ENCODE measurements around the gene COQ9. TPM values are rescaled to one million over a fixed set of nuclear protein-coding genes. Genes with fewer than 3 reads are reported as not detected.

COQ9 gene
- total RNA-seq, 4 donors from 2014 or later = 30.6 to 60.5 (median 44.7) TPM

DNA sequence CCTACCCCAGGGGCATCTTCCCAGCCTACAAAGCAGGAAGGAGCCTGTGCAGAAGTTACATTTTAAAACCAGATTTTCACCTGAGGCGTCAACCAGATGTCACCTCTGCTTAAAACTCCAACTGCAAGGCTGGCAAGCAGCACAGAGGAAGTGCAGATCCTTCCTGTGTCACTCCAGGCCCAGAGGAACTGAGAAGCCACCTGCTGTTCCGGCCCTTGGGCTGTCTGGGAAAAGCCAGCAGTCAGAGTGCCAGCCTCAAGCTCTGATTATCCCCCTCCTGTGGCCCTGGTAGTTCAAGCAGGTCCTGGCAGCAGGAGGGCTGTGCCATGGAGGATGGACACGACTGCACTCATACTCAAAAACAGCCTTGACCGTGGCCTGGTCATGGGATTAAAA lies 25.4 kb downstream of the COQ9 start:
- TF ChIP-seq, protein P1, sequence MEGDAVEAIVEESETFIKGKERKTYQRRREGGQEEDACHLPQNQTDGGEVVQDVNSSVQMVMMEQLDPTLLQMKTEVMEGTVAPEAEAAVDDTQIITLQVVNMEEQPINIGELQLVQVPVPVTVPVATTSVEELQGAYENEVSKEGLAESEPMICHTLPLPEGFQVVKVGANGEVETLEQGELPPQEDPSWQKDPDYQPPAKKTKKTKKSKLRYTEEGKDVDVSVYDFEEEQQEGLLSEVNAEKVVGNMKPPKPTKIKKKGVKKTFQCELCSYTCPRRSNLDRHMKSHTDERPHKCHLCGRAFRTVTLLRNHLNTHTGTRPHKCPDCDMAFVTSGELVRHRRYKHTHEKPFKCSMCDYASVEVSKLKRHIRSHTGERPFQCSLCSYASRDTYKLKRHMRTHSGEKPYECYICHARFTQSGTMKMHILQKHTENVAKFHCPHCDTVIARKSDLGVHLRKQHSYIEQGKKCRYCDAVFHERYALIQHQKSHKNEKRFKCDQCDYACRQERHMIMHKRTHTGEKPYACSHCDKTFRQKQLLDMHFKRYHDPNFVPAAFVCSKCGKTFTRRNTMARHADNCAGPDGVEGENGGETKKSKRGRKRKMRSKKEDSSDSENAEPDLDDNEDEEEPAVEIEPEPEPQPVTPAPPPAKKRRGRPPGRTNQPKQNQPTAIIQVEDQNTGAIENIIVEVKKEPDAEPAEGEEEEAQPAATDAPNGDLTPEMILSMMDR (IDR thresholded peaks at IDR 0.05) = no peak
- DNase-seq (ENCODE audit: low spot score) = no peak
- no peak for ATAC-seq (ENCODE audit: low FRiP score)

- TF ChIP-seq, protein P1 (IDR thresholded peaks at IDR 0.05) = no peak
- DNase-seq (ENCODE audit: low spot score) (no peak), ATAC-seq (ENCODE audit: low FRiP score) (no peak)
Observed at GRCh38 chr16:57473176-57473840, 26.0 kb downstream of the COQ9 start.

DNA sequence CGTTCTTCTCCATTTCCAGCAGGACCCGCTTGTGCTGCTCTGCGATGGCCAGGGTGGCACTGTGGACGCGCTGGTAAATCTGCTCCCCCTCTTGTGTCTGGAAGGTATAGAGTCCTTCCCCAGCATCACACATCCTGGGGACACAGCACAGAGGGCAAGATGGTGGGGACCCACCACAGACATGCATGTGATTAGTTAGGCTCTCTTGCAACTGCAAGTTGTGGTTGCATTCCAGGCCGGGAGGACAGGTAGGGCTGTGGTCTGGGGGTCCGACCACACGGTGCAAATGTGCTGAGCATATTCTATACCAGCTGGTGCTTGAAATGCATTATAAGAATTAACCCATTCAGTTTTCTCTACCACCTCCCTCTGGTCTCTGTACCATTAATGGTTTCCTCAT lies 26.6 kb downstream of the COQ9 start:
- ATAC-seq (ENCODE audit: low FRiP score) = no peak
- no peak for DNase-seq (ENCODE audit: low spot score)
- TF ChIP-seq, protein P1 (IDR thresholded peaks at IDR 0.05) = no peak

DNA sequence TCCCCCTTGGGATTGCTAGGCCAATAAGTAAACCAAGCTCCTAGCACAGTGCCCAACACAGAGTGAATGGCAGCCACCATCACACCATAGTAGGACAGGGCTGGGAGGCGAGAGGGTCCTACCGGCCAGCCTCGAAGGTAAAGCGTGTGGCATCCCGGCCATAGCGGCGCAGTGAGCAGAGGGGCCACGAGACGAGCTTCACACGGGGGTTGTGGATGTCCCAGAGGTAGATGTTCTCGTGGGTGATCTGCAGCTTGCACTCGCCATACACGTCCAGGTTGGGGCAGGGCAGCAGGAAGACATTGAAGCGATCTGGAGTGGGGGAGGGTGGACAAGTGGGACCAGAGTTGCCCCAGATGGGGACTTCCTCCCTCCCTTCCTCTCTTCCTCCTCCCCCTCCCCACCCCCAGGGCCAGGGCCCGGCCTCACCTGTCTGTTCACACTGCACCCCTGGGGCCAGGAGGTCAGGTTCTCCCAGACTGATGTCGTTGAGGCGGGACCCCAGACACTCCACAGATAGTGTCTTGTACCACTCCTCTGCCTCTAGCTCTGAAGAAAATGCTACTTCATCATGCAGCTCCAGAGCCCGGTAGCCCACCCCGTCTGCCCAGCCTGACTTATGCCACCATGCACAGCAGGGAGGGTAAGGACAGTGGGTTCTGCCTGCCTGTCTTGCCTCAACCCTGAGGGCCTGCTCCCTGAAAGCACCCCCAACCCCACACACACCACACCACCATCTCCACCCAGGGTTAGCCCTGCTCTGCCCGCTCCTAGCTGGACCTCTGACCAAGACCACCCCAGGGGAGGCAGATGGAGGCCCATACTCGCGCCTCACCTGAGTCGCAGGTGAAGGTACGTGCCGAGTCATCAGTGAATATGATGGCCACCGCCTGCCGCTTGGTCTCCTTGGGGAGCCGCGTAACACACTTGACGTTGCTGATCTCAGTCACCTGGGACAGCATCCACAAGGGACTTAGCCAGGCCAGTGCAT lies 27.7 kb downstream of the COQ9 start:
- TF ChIP-seq, protein P1 (IDR thresholded peaks at IDR 0.05) = no peak
- DNase-seq (ENCODE audit: low spot score) (no peak), ATAC-seq (ENCODE audit: low FRiP score) (no peak)

DNA sequence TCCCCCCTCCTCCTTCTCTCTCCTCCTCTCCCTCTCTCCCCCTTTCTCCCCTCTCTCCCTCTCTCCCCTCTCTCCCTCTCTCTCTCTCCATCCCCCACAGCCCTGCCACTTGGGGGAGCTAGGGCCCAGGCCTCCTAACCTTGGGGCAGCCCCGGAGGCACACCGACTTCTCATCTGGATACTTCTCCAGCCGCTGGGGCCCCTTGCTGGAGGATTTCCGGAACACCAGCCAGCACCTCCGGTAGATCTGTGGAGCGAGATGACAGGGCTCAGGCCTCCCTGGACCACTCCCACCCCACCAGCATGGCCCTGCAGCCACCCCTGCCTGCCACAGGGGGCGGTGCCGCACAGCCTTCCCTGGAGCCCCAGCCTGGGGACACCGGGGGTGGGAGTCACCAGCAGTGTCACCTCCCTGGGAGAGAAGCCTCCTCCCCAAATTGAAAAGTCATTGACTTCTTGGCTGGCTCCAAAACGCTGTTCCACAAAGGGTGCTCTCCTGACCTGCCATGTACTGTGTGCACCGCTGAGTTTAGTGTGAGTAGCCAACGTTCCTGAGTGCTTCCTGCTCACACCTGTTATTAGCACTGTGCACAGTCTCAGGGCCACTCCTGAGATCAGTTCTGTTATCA lies 28.5 kb downstream of the COQ9 start:
- TF ChIP-seq, protein P1 (IDR thresholded peaks at IDR 0.05) = no peak
- ATAC-seq (ENCODE audit: low FRiP score) (no peak), DNase-seq (ENCODE audit: low spot score) (no peak)

DNA sequence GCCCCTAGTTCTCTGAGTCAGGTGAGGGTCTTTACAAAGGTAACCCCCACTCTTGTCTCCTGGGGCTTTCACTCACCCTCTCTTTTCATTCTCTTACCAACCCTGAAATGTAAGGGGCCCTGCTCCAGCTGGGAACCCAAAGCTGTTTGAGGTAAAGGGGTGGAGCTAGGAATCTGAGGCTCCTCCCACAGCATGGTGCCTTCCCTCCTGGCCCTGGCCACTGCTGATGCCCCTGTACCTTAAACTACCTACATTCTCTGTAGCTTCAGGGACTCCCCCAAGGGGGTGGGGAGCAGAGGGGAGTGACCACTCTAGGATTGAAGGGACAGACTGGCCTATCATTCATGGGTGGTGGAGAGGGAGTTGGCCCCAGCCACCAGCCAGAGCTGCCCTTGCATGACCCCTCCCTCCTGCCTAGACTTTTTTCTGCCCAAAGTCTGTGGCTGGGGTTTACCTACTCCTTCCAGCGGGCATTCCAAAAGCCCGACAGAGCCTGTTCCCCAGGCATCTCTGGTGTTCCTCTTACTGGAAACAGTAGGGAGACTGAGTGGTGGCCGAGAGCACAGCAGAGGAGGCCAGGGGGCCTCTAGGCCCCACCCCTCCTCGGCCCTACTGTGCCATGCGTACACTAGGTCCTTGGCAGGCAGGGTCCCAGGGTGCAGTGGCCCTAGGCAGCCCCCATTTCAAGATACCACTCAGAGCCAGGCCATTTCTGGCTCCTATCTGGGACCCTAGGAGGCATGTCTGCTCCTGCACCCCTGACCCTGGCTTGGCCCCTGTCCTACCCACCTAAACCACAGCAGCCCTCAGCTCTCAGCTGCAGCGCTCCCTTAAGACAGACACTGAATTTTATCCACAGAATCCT lies 29.5 kb downstream of the COQ9 start:
- DNase-seq (ENCODE audit: low spot score) (no peak), ATAC-seq (ENCODE audit: low FRiP score) (no peak)
- TF ChIP-seq, protein P1 (IDR thresholded peaks at IDR 0.05) = no peak

Data from omental fat pad (tissue), 4 donors.